ENCODE data around the gene TOM1L2. TPM values are rescaled to one million over a fixed set of nuclear protein-coding genes. Genes with fewer than 3 reads are reported as not detected.
"Not testable (repeated sequence)": the region's sequence is repeated elsewhere in the genome, so short reads cannot be mapped to it uniquely, and the experiment has no call there.

The TOM1L2 gene
- total and polyA plus RNA-seq, 5 donors, result 176 to 248 (median 213) TPM

GRCh38 chr17:17811381-17812210 lies 160.6 kb downstream of the TOM1L2 start:
- Histone ChIP-seq H3K4me3 (ENCODE audit: low read length) (no peak overlapping the region), H3K27me3 (ENCODE audit: control insufficient read depth, insufficient read depth) (no peaks in the 10 kb centered on the region), H3K27ac (ENCODE audit: low read length) (peak overlapping the region; percentile 6), H3K4me1 (ENCODE audit: control insufficient read depth, insufficient read depth, low read length) (no peaks in the 10 kb centered on the region), H3K9me3 (ENCODE audit: control insufficient read depth, low read length) (no peaks in the 10 kb centered on the region)
- DNase-seq (peak in 1 of 3 donors; percentile 68), ATAC-seq (no peak)
- 26% methylated on average over 15 of the region's 15 CpGs for WGBS
- intact Hi-C loops (cut with DNase I), result loop anchor here in 3 of 4 donors (5.0 to 10.0 kb wide), 4 partner anchors 46 to 127 kb away; partner anchors contain the start of gene RAI1 (in 1 of the 3)

GRCh38 chr17:17810895-17811248 lies 161.3 kb downstream of the TOM1L2 start:
- no peaks in the 10 kb centered on the region for H3K9me3 ChIP-seq (ENCODE audit: control insufficient read depth, low read length)
- H3K4me3 ChIP-seq (ENCODE audit: low read length), result no peak overlapping the region
- ATAC-seq (no peak), DNase-seq (no peak)
- H3K27me3 ChIP-seq (ENCODE audit: control insufficient read depth, insufficient read depth), result no peaks in the 10 kb centered on the region
- no peak overlapping the region for H3K27ac ChIP-seq (ENCODE audit: low read length)
- WGBS, result 70% methylated on average over 27 of the region's 27 CpGs
- no peaks in the 10 kb centered on the region for H3K4me1 ChIP-seq (ENCODE audit: control insufficient read depth, insufficient read depth, low read length)
- intact Hi-C loops (cut with DNase I), result loop anchor here in 3 of 4 donors (5.0 to 10.0 kb wide), 4 partner anchors 46 to 126 kb away; partner anchors contain the start of gene RAI1 (in 1 of the 3)

- Histone ChIP-seq H3K27me3 (ENCODE audit: control insufficient read depth, insufficient read depth) (no peaks in the 10 kb centered on the region), H3K4me1 (ENCODE audit: control insufficient read depth, insufficient read depth, low read length) (no peaks in the 10 kb centered on the region), H3K9me3 (ENCODE audit: control insufficient read depth, low read length) (no peaks in the 10 kb centered on the region), H3K27ac (ENCODE audit: low read length) (peak overlapping the region; percentile 77), H3K4me3 (ENCODE audit: low read length) (peak overlapping the region; percentile 14)
- DNase-seq (peak; percentile 72 to 89 (median 88)), ATAC-seq (peak; percentile 58 to 66)
- 30% methylated on average over 68 of the region's 68 CpGs for WGBS
- intact Hi-C loops (cut with DNase I), result loop anchor here in 3 of 4 donors (5.0 to 10.0 kb wide), 4 partner anchors 47 to 125 kb away; partner anchors contain the start of gene RAI1 (in 1 of the 3)
Observed at GRCh38 chr17:17810084-17810894, 161.9 kb downstream of the TOM1L2 start.

- peak; percentile 0 for ATAC-seq
- intact Hi-C loops (cut with DNase I), result loop anchor here in 3 of 4 donors (5.0 to 10.0 kb wide), 4 partner anchors 48 to 125 kb away; partner anchors contain the start of gene RAI1 (in 1 of the 3)
- no peaks in the 10 kb centered on the region for H3K9me3 ChIP-seq (ENCODE audit: control insufficient read depth, low read length)
- H3K27ac ChIP-seq (ENCODE audit: low read length), result peak overlapping the region; percentile 77
- no peaks in the 10 kb centered on the region for H3K4me1 ChIP-seq (ENCODE audit: control insufficient read depth, insufficient read depth, low read length)
- peak overlapping the region; percentile 14 for H3K4me3 ChIP-seq (ENCODE audit: low read length)
- 55% methylated on average over 52 of the region's 52 CpGs for WGBS
- no peaks in the 10 kb centered on the region for H3K27me3 ChIP-seq (ENCODE audit: control insufficient read depth, insufficient read depth)
- DNase-seq, result no peak
Observed at GRCh38 chr17:17809531-17810083, 162.6 kb downstream of the TOM1L2 start.

GRCh38 chr17:17808706-17809432 lies 163.3 kb downstream of the TOM1L2 start:
- no peak for DNase-seq
- no peak for ATAC-seq
- Histone ChIP-seq H3K4me3 (ENCODE audit: low read length) (no peak overlapping the region), H3K27ac (ENCODE audit: low read length) (no peak overlapping the region), H3K9me3 (ENCODE audit: control insufficient read depth, low read length) (no peaks in the 10 kb centered on the region), H3K4me1 (ENCODE audit: control insufficient read depth, insufficient read depth, low read length) (no peaks in the 10 kb centered on the region), H3K27me3 (ENCODE audit: control insufficient read depth, insufficient read depth) (no peaks in the 10 kb centered on the region)
- intact Hi-C loops (cut with DNase I), result no loop called here
- 58% methylated on average over 15 of the region's 15 CpGs for WGBS

- H3K9me3 ChIP-seq (ENCODE audit: control insufficient read depth, low read length); H3K27me3 ChIP-seq (ENCODE audit: control insufficient read depth, insufficient read depth); ATAC-seq; H3K27ac ChIP-seq (ENCODE audit: low read length); intact Hi-C loops (cut with DNase I); H3K4me1 ChIP-seq (ENCODE audit: control insufficient read depth, insufficient read depth, low read length); H3K4me3 ChIP-seq (ENCODE audit: low read length); DNase-seq: not testable (repeated sequence)
- WGBS, result 95% methylated on average over 5 of the region's 5 CpGs
Observed at GRCh38 chr17:17808200-17808599, 164.0 kb downstream of the TOM1L2 start.

- intact Hi-C loops (cut with DNase I), result no loop called here
- H3K27me3 ChIP-seq (ENCODE audit: control insufficient read depth, insufficient read depth), result no peaks in the 10 kb centered on the region
- DNase-seq (no peak), ATAC-seq (no peak)
- no peak overlapping the region for H3K4me3 ChIP-seq (ENCODE audit: low read length)
- H3K4me1 ChIP-seq (ENCODE audit: control insufficient read depth, insufficient read depth, low read length), result no peaks in the 10 kb centered on the region
- no peaks in the 10 kb centered on the region for H3K9me3 ChIP-seq (ENCODE audit: control insufficient read depth, low read length)
- WGBS, result 87% methylated on average over 5 of the region's 5 CpGs
- H3K27ac ChIP-seq (ENCODE audit: low read length), result no peak overlapping the region
Observed at GRCh38 chr17:17807440-17807839, 164.8 kb downstream of the TOM1L2 start.

- H3K4me1 ChIP-seq (ENCODE audit: control insufficient read depth, insufficient read depth, low read length), result no peaks in the 10 kb centered on the region
- intact Hi-C loops (cut with DNase I), result no loop called here
- WGBS, result 65% methylated on average over 17 of the region's 17 CpGs
Observed at GRCh38 chr17:17806611-17807274, 165.5 kb downstream of the TOM1L2 start.

GRCh38 chr17:17806035-17806434 lies 166.2 kb downstream of the TOM1L2 start:
- 69% methylated on average over 4 of the region's 4 CpGs for WGBS
- Histone ChIP-seq H3K27ac (ENCODE audit: low read length) (peak overlapping the region; percentile 74), H3K4me1 (ENCODE audit: control insufficient read depth, insufficient read depth, low read length) (no peaks in the 10 kb centered on the region)

More at GRCh38 chr17:17806611-17807274, 165.5 kb downstream of the TOM1L2 start:
- no peak for DNase-seq
- Histone ChIP-seq H3K4me3 (ENCODE audit: low read length) (no peak overlapping the region), H3K27ac (ENCODE audit: low read length) (no peak overlapping the region), H3K9me3 (ENCODE audit: control insufficient read depth, low read length) (no peaks in the 10 kb centered on the region), H3K27me3 (ENCODE audit: control insufficient read depth, insufficient read depth) (no peaks in the 10 kb centered on the region)
- no peak for ATAC-seq

GRCh38 chr17:17805575-17805974 lies 166.6 kb downstream of the TOM1L2 start:
- DNase-seq (peak in 2 of 3 donors; percentile 74 to 83), ATAC-seq (peak; percentile 22 to 42)
- intact Hi-C loops (cut with DNase I), result no loop called here
- Histone ChIP-seq H3K27ac (ENCODE audit: low read length) (peak overlapping the region; percentile 74), H3K4me3 (ENCODE audit: low read length) (no peak overlapping the region), H3K9me3 (ENCODE audit: control insufficient read depth, low read length) (no peaks in the 10 kb centered on the region), H3K27me3 (ENCODE audit: control insufficient read depth, insufficient read depth) (no peaks in the 10 kb centered on the region), H3K4me1 (ENCODE audit: control insufficient read depth, insufficient read depth, low read length) (no peaks in the 10 kb centered on the region)
- 44% methylated on average over 9 of the region's 9 CpGs for WGBS

More at GRCh38 chr17:17806035-17806434, 166.2 kb downstream of the TOM1L2 start:
- DNase-seq (no peak), ATAC-seq (no peak)
- intact Hi-C loops (cut with DNase I), result no loop called here
- H3K9me3 ChIP-seq (ENCODE audit: control insufficient read depth, low read length), result no peaks in the 10 kb centered on the region
- no peaks in the 10 kb centered on the region for H3K27me3 ChIP-seq (ENCODE audit: control insufficient read depth, insufficient read depth)
- no peak overlapping the region for H3K4me3 ChIP-seq (ENCODE audit: low read length)
